Suprapubic skin (tissue), 4 donors: ENCODE results near the gene HTRA2.

Experiments
- CTCF ChIP-seq, 2 donors: fragments of 200-600 bp in 1 of 2; fragments of 450-650 bp in 1 of 2; sonication (generic) in 1 of 2; IDR thresholded peaks; one replicate each; pipeline ENCODE4 v1.5.1; 2016 to 2019; ENCODE audit warnings: antibody characterized with exemption in 2 of 2, mild to moderate bottlenecking in 1 of 2, moderate library complexity in 1 of 2
- EP300 ChIP-seq: sonication (generic); formaldehyde crosslinking; IDR thresholded peaks from one replicate; pipeline ENCODE4 v1.6.1; 2017; ENCODE audit warnings: antibody characterized with exemption
- POLR2A ChIP-seq, 2 donors: fragments of 450-650 bp; IDR thresholded peaks; one replicate each; pipeline ENCODE4 v1.6.1; 2017; ENCODE audit warnings: antibody characterized with exemption in 2 of 2, mild to moderate bottlenecking in 2 of 2, moderate library complexity in 2 of 2
- POLR2AphosphoS5 ChIP-seq, 3 donors: sonication (generic); formaldehyde crosslinking; IDR thresholded peaks; one replicate each; pipeline ENCODE4 v1.6.1; 2017; ENCODE audit warnings: antibody characterized with exemption in 3 of 3

GRCh38 chr2:74531666-74532065, 1.9 kb downstream of the HTRA2 start:
- no peak for TF ChIP-seq CTCF (IDR thresholded peaks at IDR 0.05)
- TF ChIP-seq EP300: no peak
- no peak for TF ChIP-seq POLR2AphosphoS5 (IDR thresholded peaks at IDR 0.05)
- no peak for TF ChIP-seq POLR2A (IDR thresholded peaks at IDR 0.05)
